Epithelial cell of proximal tubule (primary cell): ENCODE results near the gene UCHL3. TPM values are rescaled to one million over a fixed set of nuclear protein-coding genes. Genes with fewer than 3 reads are reported as not detected.

Source experiments
- DNase-seq: peaks from one replicate; pipeline ENCODE4 v3.0.0-alpha.2; 2011; ENCODE audit warnings: low read depth
- H3K4me3 ChIP-seq: 2 replicates; pipeline ENCODE4 v1.5.1; 2011; ENCODE audit warnings: low read depth, mild to moderate bottlenecking, low read length
- CTCF ChIP-seq: conservative IDR thresholded peaks from 2 replicates; pipeline ENCODE4 v1.5.1; 2012; ENCODE audit warnings: low read depth, mild to moderate bottlenecking, low read length
- total RNA-seq: library from RNA; depleted of rRNA; stranded (reverse); fragments of >200 nt; gene quantifications from 2 replicates; pipeline ENCODE4 v1.2.3, GENCODE V29; 2015

The UCHL3 gene
- total RNA-seq, 1 donor from 2014 or later: 84.0 TPM

DNA sequence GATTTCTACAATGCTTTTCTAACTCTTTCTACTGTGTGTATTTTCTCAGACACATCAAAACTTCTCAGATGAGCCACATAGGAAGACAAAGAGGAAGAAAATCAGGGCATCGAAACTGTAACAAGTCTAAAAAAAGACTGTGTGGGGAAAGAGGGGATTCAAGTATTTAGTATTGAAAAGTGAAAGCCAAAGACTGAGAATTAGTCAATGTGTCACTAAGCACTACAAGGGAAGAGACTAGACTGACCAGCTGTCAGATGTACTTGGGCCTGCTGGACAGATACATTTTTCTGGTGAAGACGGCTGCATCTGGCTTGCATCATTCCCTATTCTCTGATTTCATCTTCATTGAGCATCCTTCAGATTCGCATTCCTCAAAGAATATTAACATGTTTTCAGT, 37.3 kb upstream of the UCHL3 start:
- DNase-seq: no peak
- no peak overlapping the region for H3K4me3 ChIP-seq

GRCh38 chr13:75513271-75513670, 36.3 kb upstream of the UCHL3 start:
- TF ChIP-seq CTCF: no peak
- no peak for DNase-seq
- no peak overlapping the region for H3K4me3 ChIP-seq

More for the DNA sequence above, 37.3 kb upstream of the UCHL3 start:
- TF ChIP-seq CTCF: no peak

- DNase-seq: no peak
- no peak overlapping the region for H3K4me3 ChIP-seq
- no peak for TF ChIP-seq CTCF
These were observed 35.3 kb upstream of the UCHL3 start for GRCh38 chr13:75514080-75514995.

DNA sequence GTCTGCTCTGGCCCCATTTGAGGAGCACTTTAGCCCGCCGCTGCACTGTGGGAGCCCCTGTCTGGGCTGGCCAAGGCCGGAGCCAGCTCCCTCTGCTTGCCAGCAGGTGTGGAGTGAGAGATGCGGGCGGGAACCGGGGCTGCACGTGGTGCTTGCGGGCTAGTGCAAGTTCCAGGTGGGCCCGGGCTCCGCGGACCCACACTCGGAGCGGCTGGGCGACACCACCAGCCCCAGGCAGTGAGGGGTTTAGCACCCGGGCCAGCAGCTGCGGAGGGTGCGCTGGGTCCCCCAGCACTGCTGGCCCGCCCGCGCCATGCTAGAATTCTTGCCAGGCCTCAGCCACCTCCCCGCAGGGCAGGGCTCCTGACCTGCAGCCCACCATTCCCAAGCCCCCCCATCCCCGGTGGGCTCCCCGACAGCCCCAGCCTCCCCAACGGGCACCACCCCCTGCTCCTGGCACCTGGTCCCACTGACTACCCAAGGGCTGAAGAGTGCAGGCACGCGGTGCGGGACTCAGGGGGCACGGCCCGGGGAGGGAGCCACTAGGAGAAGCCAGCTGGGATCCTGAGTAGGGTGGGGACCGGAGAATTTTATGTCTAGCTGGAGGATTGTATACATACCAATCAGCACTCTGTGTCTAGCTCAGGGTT, 31.0 kb upstream of the UCHL3 start:
- TF ChIP-seq CTCF: no peak
- no peak for DNase-seq
- no peak overlapping the region for H3K4me3 ChIP-seq

GRCh38 chr13:75521956-75522355, 27.6 kb upstream of the UCHL3 start:
- TF ChIP-seq CTCF: no peak
- DNase-seq: no peak

GRCh38 chr13:75530549-75530961, 19.0 kb upstream of the UCHL3 start:
- H3K4me3 ChIP-seq: no peak overlapping the region
- no peak for DNase-seq
- no peak for TF ChIP-seq CTCF

More at GRCh38 chr13:75521956-75522355, 27.6 kb upstream of the UCHL3 start:
- no peak overlapping the region for H3K4me3 ChIP-seq

DNA sequence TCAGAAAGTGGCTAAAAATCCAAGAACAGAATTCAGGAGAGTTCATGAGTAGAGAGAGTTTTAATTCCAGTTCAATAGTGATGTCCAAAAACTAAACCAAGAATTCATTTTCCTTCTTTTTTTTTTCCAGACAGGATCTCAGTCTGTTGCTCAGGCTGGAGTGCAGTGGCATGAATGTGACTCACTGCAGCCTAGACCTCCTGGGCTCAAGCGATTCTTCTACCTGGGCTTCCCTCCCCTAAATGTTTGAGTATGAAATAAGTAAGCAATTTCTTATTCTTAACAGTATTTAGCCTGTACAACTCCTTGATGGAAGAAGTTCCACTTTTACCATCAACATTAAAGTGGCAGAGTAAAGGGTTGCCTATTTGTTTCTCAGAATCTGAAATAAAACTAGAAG, 15.7 kb upstream of the UCHL3 start:
- DNase-seq: no peak
- H3K4me3 ChIP-seq: no peak overlapping the region
- no peak for TF ChIP-seq CTCF
